Keratinocyte (primary cell): Measurements from ENCODE around the gene RHPN2. TPM values are rescaled to one million over a fixed set of nuclear protein-coding genes. Genes with fewer than 3 reads are reported as not detected.

Source experiments
- DNase-seq: peaks from one replicate; pipeline ENCODE4 v3.0.0-alpha.2; 2011; ENCODE audit warnings: low read depth, missing footprints, low spot score
- FAIRE-seq: peaks from 2 replicates; lab custom pipeline; 2011; peaks lifted over from hg19 to GRCh38; lab: Jason Lieb, UNC
- H2AFZ ChIP-seq: 2 replicates; pipeline ENCODE4 v1.6.0; 2012; ENCODE audit warnings: low read length, control low read depth, inconsistent platforms; ENCODE audit not compliant: control insufficient read depth
- H3K27ac ChIP-seq: 2 replicates; pipeline ENCODE4 v1.5.1; 2011; ENCODE audit warnings: low read length; ENCODE audit not compliant: control insufficient read depth, insufficient read depth
- H3K27me3 ChIP-seq: 3 replicates; pipeline ENCODE4 v1.6.0; 2011; ENCODE audit warnings: low read length; ENCODE audit not compliant: control insufficient read depth, insufficient read depth; ENCODE audit errors: extremely low read depth
- H3K36me3 ChIP-seq, 2 experiments: 2 replicates in 1 of 2; 3 replicates in 1 of 2; pipeline ENCODE4 v1.5.1; 2011; ENCODE audit warnings: low read length in 2 of 2, mild to moderate bottlenecking in 1 of 2; ENCODE audit not compliant: control insufficient read depth in 2 of 2, insufficient read depth in 2 of 2; ENCODE audit errors: extremely low read depth in 1 of 2
- H3K4me1 ChIP-seq: 3 replicates; pipeline ENCODE4 v1.5.1; 2011; ENCODE audit warnings: low read length; ENCODE audit not compliant: control insufficient read depth, insufficient read depth; ENCODE audit errors: extremely low read depth
- H3K4me2 ChIP-seq: 3 replicates; pipeline ENCODE4 v1.6.0; 2011; ENCODE audit warnings: low read depth, low read length; ENCODE audit not compliant: control insufficient read depth, insufficient read depth; ENCODE audit errors: extremely low read depth
- H3K4me3 ChIP-seq, 3 experiments: fragments of 200-600 bp in 1 of 3; sonication (generic) in 1 of 3; 2 replicates in 2 of 3; 3 replicates in 1 of 3; pipeline ENCODE4 v1.5.1; 2011 to 2016; ENCODE audit warnings: low read length in 3 of 3, mild to moderate bottlenecking in 3 of 3, control low read depth in 2 of 3, inconsistent platforms in 1 of 3, low read depth in 1 of 3, mixed read lengths in 1 of 3, mixed run types in 1 of 3, moderate library complexity in 1 of 3; ENCODE audit not compliant: control insufficient read depth in 2 of 3, insufficient read depth in 2 of 3; ENCODE audit errors: extremely low read depth in 1 of 3
- H3K79me2 ChIP-seq: 2 replicates; pipeline ENCODE4 v1.6.0; 2012; ENCODE audit warnings: low read length; ENCODE audit not compliant: control insufficient read depth, insufficient read depth
- H3K9ac ChIP-seq: 3 replicates; pipeline ENCODE4 v1.6.0; 2011; ENCODE audit warnings: low read length; ENCODE audit not compliant: control insufficient read depth, insufficient read depth; ENCODE audit errors: extremely low read depth
- H3K9me1 ChIP-seq: 3 replicates; pipeline ENCODE4 v1.6.0; 2011; ENCODE audit warnings: low read length; ENCODE audit not compliant: control insufficient read depth, insufficient read depth; ENCODE audit errors: extremely low read depth
- H3K9me3 ChIP-seq: 2 replicates; pipeline ENCODE4 v1.5.1; 2012; ENCODE audit warnings: low read depth, low read length; ENCODE audit not compliant: control insufficient read depth
- H4K20me1 ChIP-seq: 3 replicates; pipeline ENCODE4 v1.6.0; 2011; ENCODE audit warnings: low read length; ENCODE audit not compliant: control insufficient read depth, insufficient read depth; ENCODE audit errors: extremely low read depth
- EZH2 ChIP-seq: IDR thresholded peaks from one replicate; pipeline ENCODE4 v1.6.1; 2012; ENCODE audit warnings: inconsistent platforms, mild to moderate bottlenecking, low read length, moderate library complexity
- dilution Hi-C: fragments of 300-500 bp; cut with MboI; formaldehyde crosslinking; loops from one replicate; pipeline ENCODE4 v1.7.0; 2020; ENCODE audit warnings: low sequenced_read_pairs; ENCODE audit not compliant: extremely low pct_ligation_motif_present
- polyA plus RNA-seq, 5 experiments: library from polyadenylated mRNA; depleted of rRNA in 3 of 5; stranded (reverse) in 3 of 5; stranded (forward) in 1 of 5; unstranded in 1 of 5; fragments of >200 nt; gene quantifications; 1 replicate in 1 of 5; 2 replicates in 3 of 5; 3 replicates in 1 of 5; pipeline versions ENCODE4 v1.2.1 to v1.2.3, GENCODE V29; 2011 to 2012; ENCODE audit warnings: missing spikeins in 2 of 5, low read depth in 1 of 5, low replicate concordance in 1 of 5
- TF ChIP-seq, protein P1 (sequence below), 3 experiments: IDR thresholded peaks in 1 of 3; conservative IDR thresholded peaks in 1 of 3; optimal IDR thresholded peaks in 1 of 3; 2 replicates in 2 of 3; 3 replicates in 1 of 3; pipeline versions ENCODE3 to v1.5.1; 2011; ENCODE audit warnings: low read length in 3 of 3, mild to moderate bottlenecking in 3 of 3, moderate library complexity in 2 of 3, control low read depth in 1 of 3, inconsistent platforms in 1 of 3; ENCODE audit not compliant: insufficient read depth in 2 of 3; ENCODE audit errors: extremely low read depth in 1 of 3

The RHPN2 gene
- polyA plus RNA-seq, 1 donor (not counting 4 experiments of a cell fraction or from before 2014, with no cell fraction given): 6.6 TPM

DNA sequence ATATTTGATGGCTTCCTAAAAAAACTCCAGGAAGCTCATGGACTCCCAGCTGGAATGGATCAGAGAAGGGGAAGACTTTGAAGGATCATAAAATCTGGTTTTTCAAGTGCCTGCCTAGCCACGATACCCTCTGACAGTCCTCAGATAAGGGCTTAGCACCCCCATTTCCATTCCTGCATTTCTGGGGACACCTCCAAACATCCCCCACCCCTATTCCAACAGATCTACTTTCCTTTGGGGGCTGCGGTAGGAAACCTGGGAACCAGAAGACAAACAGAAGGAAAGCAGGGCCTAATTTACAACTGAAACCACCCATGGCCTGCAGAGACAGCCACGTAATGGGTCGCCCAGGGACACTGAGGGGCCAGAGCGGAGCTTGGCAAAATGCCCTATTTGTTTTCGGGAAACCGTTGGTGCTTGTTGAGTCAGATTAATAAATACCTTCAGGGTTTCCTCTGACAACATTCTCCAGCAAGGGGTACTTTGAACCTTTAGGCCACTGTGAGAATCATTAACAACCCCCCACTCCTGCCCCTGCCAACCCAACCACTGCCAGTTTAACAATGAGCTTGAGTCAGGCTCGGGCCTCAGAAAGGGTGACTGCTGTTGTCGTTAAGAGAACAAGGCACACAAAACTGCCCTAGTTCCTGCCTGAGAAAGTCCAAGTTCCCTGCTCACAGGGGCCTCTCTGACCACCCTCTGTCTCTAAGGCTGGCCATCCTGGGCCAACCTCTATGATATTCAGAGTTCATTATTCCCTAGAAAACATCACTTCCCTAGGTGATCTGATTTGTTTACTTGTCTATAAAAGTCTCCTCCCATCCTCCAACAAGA is 23.5 kb downstream of the RHPN2 start:
- no peak for DNase-seq
- dilution Hi-C loops: no loop called here
- Histone ChIP-seq H3K36me3 (peaks cover 2 to 3% of the 10 kb centered on the region in 2 experiments), H3K4me3 (no peak overlapping the region), H3K27me3 (no peaks in the 10 kb centered on the region), H3K27ac (no peak overlapping the region), H3K9me1 (no peaks in the 10 kb centered on the region), H2AFZ (no peak overlapping the region), H3K4me2 (no peak overlapping the region), H3K9me3 (no peaks in the 10 kb centered on the region), H3K4me1 (peaks cover 4% of the 10 kb centered on the region), H4K20me1 (no peaks in the 10 kb centered on the region), H3K9ac (no peak overlapping the region), H3K79me2 (peaks cover 3% of the 10 kb centered on the region)
- TF ChIP-seq, protein P1, sequence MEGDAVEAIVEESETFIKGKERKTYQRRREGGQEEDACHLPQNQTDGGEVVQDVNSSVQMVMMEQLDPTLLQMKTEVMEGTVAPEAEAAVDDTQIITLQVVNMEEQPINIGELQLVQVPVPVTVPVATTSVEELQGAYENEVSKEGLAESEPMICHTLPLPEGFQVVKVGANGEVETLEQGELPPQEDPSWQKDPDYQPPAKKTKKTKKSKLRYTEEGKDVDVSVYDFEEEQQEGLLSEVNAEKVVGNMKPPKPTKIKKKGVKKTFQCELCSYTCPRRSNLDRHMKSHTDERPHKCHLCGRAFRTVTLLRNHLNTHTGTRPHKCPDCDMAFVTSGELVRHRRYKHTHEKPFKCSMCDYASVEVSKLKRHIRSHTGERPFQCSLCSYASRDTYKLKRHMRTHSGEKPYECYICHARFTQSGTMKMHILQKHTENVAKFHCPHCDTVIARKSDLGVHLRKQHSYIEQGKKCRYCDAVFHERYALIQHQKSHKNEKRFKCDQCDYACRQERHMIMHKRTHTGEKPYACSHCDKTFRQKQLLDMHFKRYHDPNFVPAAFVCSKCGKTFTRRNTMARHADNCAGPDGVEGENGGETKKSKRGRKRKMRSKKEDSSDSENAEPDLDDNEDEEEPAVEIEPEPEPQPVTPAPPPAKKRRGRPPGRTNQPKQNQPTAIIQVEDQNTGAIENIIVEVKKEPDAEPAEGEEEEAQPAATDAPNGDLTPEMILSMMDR (optimal IDR thresholded peaks at IDR 0.05 in 1 of 3, IDR thresholded peaks at IDR 0.05 in 1 of 3, conservative IDR thresholded peaks at IDR 0.05 in 1 of 3; ENCODE audit: extremely low read depth in 1 of 3, insufficient read depth in 2 of 3, low read length in 3 of 3): no peak
- no peak for FAIRE-seq

DNA sequence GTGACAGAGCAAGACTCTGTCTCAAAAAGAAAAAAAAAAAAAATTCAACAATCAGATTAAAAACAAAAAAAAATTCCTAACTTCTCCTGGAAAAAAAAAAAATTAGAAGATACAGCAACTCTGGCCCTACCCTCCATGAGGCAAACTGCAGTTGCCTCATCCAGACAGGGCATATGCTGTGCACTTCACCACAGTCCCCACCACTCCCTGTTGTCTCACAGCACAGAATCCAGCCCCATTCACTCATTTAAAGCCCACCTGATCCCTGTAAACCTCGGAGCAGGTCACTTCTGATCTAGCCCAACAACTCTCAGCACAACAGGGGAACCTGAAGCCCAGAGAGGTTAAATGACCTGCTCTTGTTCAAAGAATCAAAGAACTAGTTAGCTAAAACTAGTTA is 24.9 kb downstream of the RHPN2 start:
- peaks cover 4% of the 10 kb centered on the region for H3K4me1 ChIP-seq
- no peaks in the 10 kb centered on the region for H3K9me1 ChIP-seq

More for the DNA sequence above, 24.9 kb downstream of the RHPN2 start:
- FAIRE-seq (no peak), DNase-seq (no peak)
- Histone ChIP-seq H2AFZ (no peak overlapping the region), H3K4me2 (no peak overlapping the region), H3K27ac (no peak overlapping the region), H3K27me3 (no peaks in the 10 kb centered on the region), H3K36me3 (peaks cover 2 to 3% of the 10 kb centered on the region in 2 experiments), H3K79me2 (peaks cover 3% of the 10 kb centered on the region), H3K9ac (no peak overlapping the region), H3K9me3 (no peaks in the 10 kb centered on the region), H4K20me1 (no peaks in the 10 kb centered on the region), H3K4me3 (no peak overlapping the region)
- dilution Hi-C loops: no loop called here
- TF ChIP-seq, protein P1 (optimal IDR thresholded peaks at IDR 0.05 in 1 of 3, IDR thresholded peaks at IDR 0.05 in 1 of 3, conservative IDR thresholded peaks at IDR 0.05 in 1 of 3; ENCODE audit: extremely low read depth in 1 of 3, insufficient read depth in 2 of 3, low read length in 3 of 3): no peak
- TF ChIP-seq EZH2: no peak
